DMS79 treated with DMSO at 0.1 percent for 48 hours (cell line): Measurements from ENCODE around the gene FGFR3.
"Not testable (repeated sequence)": the region's sequence is repeated elsewhere in the genome, so short reads cannot be mapped to it uniquely, and the experiment has no call there.

Experiments
- DNase-seq: peaks from one replicate; lab custom pipeline; 2025; lab: John Stamatoyannopoulos, UW

FGFR3 gene

DNA sequence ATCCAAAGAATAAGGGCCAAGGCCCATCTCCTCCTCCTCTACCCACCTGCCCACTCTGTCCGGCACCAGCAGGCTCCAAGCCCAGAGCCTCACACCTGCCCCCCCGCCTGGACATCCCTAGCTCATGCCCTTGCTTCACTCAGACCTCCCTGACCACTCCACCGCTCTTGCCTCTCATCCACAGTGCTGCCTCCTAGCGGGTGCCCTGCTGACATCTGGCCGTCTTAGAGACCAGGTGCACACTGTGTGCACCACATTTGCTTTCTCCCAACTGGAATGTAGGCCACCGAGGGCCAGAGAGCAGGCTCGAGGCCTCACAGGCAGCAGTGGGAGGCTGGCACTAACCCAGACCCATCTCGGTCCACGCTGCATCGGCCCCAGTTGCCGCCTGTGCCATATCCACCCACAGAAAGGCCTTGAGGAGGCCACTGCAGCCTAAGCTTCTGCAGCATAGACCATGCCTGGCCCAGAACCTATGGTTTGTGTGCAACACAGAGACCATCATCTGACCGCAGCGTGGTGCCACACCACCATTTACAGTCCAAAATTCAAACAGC is 49.3 kb downstream of the FGFR3 start:
- DNase-seq = no peak

DNA sequence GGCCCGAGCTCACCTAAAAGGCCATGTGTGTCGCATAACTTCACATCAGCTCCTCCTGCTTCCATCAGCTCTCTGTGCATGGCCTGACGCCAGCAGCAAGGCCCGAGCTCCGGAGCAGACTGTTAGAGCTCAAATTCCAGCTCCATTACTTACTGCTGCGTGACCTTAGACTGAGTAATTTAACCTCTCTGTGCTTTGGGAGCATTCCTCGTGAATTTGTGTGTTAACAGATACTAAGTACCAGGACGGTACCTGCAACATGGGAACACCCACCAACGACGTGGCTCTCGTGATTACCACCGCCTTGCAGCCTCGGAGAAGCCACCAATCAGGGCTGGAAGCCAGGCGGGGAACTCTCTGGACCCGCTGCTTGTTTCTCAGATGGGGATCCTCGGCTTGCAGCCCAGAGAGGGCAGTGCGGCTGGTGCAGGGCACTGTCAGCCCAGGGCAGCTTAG is 49.9 kb downstream of the FGFR3 start:
- DNase-seq = no peak

DNA sequence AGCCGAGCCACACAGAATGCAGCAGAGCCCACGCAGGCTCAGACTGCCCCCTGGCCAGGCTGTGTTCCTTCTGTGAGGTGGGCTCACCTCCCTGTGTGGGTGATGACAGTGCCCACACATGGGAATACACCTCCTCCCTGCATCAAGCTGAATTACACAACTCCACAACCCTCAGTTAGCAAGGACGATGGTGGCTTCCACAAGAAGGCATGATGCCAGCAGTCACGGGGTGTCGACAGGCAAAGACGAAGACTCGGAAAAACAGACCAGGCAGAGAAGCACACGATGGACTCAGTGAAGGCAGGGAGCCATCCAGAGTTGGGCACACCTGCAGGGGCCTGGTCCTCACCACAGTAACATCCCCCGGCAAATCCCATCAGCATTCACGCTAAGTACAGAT is 50.8 kb downstream of the FGFR3 start:
- no peak for DNase-seq

DNA sequence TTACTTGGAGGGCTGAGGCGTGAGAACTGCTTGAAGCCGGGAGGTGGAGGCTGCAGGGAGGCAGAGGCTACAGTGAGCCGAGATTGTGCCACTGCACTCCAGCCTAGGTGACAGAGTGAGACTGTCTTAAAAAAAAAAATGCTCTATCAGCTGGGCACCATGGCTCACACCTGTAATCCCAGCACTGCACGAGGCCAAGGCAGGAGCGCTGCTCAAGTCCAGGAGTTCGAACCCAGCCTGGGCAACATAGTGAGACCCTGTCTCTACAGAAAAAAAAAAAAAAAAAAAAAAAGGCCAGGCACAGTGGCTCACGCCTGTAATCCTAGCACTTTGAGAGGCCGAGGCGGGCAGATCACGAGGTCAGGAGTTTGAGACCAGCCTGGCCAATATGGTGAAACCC is 51.5 kb downstream of the FGFR3 start:
- not testable (repeated sequence) for DNase-seq

DNA sequence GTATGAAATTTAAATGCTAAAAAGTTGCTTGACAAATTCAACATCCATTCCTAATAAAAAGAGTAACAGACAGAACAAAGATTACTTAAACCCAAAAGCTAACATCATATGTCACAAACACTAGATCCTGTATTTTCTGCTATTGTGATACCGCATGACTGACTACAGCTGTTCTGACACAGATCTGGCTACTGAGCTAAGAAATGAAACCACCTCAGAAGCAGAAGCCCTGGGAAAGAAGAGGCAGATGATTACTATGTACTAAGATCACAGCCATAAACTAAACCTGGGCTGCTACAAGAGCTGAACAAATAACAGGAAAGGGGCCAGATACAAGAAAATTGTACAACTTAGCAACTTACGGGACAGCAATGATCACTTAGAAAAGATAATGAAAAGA is 53.5 kb downstream of the FGFR3 start:
- no peak for DNase-seq

DNA sequence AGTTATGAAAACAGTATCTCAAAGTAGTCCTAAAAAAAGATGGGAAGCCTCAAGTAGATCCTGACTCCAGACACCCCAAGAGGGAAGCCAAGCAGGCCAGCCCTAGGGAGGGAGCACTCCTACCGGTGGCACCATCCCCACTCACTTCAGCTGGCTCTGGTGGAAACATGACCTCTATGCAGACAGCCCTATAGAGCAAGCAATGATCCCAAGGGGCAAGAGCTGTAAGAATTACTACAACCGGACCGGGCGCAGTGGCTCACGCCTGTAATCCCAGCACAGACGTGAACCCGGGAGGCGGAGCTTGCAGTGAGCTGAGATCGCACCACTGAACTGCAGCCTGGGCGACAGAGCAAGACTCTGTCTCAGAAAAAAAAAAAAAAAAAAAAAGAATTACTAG is 57.2 kb downstream of the FGFR3 start:
- no peak for DNase-seq

DNA sequence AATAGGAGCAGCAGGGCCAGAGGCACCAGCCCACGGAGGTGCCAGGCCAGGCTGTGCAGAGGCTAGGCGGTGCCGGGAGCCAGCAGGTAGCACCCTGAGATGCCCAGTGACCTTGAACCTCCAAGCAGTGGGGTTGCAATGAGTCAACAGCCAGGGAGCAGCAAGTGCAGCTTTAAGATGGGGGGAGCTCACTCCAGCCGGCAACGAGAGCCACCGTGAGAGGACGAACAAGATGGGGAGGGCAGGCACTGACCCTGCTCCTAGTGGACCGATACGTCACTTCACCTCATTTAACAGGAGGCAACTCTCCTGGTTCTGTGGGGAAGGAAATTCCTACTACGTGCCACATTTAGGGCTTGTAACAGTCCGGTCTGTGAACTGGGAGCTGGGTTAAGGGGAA is 58.1 kb downstream of the FGFR3 start:
- no peak for DNase-seq

DNA sequence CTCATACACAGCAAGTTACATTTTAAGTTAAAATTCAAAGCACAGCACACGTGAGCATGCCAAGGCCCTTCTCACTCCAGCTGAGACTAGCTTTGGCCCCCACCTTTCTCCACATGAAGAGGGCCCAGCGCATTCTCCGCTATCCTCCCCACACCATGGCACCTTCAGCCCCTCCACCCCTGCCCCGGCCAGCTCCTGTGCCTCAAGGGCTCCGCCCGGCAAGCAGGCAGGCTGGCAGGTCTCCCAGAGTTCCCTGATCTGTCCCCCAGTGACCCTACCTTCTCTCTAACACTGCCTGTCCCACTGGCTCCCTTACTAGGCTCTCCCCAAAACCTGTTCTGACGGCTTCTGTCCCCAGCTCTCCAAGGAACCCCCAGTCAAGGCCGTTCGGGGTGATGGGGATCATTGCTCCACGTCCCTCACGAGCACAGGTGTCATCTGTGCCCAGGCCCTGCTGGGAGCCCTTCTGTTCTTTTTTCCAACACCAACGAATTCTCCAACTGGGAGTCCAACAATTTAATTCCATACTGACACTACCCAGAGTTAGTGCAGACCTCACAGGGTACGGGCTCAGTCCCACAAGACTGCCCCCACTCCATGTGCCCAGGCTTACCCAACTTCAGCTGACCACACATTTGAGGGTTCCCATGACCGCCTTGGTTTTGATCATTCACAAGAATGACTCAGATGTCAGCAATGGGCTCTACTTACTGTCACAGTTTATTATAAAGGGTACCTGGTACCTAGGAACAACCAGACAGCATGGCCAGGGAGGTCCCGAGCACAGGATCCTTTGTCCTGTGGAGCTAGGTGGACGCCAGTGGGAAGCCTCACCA is 58.7 kb downstream of the FGFR3 start:
- DNase-seq = no peak

DNA sequence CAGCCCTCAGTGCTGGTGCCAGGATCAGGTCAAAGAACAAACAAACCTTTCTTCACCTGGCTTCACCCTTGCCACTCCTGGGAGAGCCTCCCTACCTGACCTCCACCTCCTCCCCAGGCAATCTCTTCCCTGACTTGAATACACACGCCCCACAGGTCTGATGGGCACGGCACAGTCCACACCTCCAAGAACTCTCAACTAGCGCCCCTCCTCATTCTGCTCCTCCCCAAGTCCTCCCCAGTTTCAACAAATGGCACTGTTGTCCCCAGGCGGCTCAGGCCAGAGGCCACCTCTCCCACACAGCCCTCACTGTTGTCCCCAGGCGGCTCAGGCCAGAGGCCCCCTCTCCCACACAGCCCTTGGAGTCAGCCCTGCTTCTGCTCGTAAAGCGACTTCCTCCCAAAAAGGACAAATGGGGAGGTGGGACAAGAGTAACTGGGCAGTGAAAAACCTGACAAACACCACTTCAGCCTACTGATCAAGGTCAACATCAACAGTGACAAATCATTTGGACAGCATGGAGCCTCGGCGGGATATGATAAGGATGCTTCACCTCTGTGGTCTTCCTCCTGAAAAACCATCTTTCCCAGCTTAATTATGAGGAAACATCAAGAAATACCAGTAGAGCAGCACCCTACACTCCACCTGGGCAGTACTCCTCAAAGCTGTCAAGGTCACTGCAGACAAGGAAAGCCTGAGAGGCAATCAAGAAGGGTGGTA is 60.0 kb downstream of the FGFR3 start:
- DNase-seq = no peak

DNA sequence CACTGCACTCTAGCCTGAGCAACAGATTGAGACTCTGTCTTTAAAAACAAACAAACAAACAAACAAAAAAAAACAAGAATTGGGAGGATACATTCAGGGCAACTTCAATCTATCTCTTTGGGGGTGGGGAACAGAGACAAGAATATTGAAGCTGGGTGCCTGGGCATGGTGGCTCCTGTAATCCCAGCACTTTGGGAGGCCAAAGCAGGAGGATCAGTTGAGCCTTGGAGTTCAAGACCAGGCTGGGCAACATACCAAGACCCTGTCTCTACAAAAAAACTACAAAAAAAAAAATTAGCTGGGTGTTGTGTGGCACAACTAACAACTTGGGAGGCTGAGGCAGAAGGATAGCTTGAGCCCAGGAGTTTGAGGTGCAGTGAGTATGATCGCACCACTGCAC is 61.7 kb downstream of the FGFR3 start:
- no peak for DNase-seq

DNA sequence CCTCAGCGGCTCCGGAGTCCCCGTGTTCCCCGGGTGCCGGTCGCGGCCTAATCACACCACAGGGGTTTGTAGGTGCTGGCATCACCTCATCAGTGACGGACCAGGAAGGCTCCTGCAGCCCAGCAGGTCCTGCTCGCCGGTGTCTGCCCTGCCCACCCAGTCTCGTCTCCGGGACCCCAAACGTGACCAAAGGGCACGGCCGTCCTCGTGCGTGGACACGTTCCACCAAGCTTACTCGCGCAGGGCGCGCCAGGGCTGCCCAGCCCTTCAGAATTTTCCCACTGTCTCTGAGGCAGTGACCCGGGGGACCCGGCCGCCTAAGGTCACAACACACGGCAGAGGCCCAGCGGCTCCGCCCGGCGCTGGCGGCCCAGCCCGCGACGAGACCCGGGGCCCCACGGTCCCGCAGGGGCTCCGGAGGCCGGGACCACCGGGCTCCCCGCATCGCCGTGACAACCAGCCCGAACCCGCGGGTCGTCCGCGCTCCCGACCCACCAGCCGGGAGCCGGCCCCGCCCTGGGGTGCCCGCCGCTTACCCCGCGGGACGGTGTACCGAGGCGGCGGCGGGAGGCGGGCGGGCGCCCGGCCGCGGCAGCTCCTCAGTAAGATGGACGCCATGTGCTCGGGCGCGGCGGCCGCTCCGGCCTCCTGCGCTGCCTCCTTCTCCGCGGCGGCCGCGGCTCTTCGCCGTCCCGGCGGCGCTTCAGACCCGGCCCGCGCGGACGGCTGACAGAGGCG is 62.4 kb downstream of the FGFR3 start:
- DNase-seq = no peak

DNA sequence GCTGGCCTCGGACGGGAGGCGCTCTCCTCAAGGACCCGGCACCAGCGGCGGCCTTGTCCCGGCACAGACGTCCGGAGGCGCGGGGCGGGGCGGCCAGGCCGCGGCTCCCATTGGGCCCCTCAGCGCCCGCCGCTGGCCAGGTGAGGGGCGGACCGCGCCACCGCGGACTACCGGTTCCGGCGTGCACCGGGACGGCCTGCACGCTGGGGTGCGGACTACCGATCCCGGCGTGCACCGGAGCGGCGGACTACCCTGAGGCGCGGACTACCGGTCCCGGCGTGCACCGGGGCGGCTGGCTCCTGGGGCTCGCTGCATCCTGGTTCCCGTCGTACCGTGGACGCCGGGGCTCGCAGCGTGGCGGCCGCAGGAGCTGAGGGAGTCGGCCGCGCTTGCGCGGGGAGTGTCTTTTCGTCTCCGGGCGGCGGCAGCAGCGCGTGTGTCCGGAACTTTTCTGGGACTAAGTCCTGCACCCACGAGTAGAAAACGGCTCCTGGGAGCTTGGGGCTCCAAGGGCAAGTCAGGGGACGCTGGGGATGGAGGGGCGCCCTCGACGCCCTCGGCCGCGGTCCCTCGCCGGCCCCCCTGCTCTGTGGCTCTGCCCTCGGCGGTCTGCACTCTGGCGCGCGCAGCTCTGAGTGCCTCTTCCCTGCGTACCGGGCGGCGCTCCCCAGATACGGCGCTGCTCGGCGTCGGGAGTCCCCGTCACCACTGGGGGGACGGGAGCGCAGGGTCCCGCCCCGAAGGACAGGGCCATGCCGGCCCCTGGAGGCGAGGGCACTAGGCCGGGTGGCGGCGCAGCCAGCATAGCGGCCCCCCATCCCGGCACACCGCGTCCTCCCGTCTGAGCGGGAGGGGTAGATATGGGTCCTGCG is 63.2 kb downstream of the FGFR3 start, which contains the start of gene LETM1:
Gene LETM1 (minus strand): TSS at position 86 of the 872 bp plus-strand sequence. CDS start 206 bp downstream, outside the sequence.
- DNase-seq = peak; percentile 60

DNA sequence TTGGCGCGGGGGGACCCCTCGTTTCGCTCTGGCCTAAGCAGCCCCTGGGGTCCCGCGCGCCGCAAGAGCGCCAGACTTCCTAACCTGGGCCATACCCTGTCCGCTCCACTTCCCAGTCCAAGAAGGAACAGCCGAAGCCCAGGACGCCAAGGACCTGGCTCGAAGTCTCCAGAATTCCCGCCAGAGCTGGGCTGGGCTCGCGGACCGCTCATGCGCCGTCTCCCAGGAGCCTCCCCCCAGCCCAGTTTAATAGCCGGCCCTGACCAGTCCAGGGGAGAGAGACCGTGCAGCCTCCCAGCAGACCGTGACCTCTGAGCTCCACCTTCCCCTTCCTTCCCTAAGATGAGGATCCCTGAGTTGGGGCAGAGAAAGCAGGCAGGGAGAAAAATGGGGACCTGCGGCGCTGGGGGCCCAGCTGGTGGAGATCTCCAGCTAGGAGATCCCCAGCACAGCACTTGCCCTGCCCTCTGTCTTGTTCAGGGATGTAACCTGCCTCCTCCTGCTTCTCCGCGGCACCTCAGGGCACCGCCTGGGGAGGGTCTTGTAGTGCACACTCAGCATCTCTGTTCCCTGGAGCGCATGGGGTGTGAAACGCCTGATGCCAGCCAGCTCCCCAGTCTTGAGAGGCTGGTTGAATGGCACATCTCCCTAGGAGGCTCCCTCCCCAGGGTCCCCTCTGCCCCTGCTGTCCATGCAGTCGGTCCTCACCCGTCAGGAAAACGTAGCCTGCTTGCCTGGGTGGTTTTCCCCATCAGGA is 64.0 kb downstream of the FGFR3 start:
- DNase-seq = peak; percentile 19

DNA sequence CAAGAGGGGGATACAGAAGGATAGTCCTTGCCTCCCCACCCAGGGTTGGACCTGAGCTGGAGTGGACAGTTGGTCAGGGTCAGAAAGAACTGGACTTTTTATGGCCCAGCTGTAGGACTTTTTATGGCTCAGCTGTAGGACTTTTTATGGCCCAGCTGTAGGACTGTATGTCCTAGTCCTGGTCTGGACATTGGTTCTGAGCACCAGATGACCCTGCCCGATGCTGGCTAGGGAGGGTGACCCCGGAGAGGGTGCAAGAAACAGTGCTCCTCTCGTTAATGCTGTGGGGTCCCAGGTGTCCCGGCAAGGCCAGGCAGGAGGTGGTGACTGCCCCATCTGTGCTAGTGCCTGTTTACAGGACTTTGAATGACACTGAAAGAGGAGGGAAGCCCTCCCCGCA is 64.8 kb downstream of the FGFR3 start:
- DNase-seq = no peak
